GM10266 (cell line): Measurements from ENCODE around the gene PNKD.

ENCODE experiments used
- DNase-seq: peaks from one replicate; pipeline ENCODE4 v3.0.0; 2012; ENCODE audit errors: extremely low spot score
- TF ChIP-seq, protein P1 (sequence below): IDR thresholded peaks from 2 replicates; pipeline ENCODE4 v1.5.1; 2012; ENCODE audit warnings: mild to moderate bottlenecking, low read depth; ENCODE audit not compliant: control insufficient read depth, insufficient read depth; ENCODE audit errors: missing control alignments

PNKD gene

DNA sequence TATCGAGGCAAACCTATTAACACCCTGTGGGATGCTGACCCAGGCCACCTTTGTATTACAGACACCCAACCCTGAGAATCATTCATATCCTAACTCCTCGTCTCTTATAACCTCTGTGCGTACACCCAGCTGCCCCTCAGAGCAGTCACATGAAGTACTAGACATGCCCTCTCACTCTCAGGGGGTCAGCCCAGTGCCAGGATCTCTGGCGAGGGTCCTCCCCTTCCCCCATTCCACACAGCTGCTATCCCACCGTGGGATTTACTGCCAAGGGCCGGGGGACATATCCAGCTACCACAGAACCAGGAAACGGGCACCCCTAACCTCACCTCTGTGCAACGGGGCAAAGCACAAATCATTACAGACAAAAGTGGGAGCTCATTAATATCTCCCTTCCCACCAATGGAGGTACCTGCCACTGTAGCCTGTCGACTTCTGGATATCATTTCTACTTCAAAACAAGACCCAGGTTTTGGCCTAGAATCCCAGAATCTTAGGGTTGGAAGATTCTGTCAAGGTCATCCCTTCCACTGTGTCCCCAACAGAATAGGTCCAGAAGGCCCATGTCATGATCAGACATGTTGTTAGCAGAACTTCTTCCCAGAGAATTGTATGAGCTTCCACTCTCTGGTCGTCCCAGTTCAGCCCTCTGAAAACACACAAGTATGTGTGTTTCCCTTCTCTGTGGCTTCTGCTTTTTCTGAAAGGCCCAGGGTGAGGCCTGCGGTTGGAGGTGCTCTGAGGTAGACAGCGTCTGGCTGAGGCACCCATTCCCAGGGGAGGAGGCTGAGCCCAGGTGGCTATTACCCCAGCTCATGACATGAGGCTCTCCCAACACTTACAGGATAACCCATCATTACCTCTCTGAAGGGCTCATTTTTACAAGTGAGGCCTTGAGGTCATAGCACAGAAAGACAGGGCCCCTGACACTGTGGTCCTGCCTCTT lies 20.3 kb downstream of the PNKD start:
- TF ChIP-seq, protein P1, sequence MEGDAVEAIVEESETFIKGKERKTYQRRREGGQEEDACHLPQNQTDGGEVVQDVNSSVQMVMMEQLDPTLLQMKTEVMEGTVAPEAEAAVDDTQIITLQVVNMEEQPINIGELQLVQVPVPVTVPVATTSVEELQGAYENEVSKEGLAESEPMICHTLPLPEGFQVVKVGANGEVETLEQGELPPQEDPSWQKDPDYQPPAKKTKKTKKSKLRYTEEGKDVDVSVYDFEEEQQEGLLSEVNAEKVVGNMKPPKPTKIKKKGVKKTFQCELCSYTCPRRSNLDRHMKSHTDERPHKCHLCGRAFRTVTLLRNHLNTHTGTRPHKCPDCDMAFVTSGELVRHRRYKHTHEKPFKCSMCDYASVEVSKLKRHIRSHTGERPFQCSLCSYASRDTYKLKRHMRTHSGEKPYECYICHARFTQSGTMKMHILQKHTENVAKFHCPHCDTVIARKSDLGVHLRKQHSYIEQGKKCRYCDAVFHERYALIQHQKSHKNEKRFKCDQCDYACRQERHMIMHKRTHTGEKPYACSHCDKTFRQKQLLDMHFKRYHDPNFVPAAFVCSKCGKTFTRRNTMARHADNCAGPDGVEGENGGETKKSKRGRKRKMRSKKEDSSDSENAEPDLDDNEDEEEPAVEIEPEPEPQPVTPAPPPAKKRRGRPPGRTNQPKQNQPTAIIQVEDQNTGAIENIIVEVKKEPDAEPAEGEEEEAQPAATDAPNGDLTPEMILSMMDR = no peak
- DNase-seq = peak; percentile 67

DNA sequence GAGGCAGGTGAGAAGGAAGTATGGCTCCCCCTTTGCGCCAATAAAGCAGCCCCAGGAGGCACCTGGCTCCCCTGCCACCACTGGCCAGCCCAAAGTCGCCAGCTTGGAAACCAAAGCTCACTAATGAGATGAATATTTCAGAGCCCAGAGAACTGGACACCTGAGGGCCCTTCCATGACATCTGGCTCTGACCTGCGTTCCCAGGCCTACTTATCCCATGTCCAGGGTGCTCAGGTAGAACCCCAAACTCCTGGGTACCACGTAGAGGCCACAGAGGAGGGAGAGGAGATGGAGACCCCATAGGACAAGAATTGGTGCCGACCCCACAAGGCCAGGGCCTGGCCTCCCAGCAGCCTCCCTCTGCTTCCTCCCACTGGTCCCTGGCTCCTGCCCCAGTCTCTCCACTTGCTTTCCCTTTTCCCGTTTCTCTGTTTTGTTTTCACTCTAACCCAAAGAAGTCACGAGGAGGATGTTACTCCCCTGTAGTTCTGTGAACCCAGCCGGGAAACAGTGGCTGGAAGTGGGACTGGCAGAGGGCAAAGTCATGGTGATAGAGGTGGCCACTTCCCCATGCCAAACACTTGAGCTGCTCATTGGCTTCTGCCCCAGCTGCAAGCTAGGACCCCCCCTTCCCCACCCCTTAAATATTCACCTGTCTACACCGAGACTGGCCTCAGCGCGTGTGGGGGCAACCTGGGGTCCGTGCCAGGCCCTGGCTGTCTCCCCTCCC lies 21.2 kb downstream of the PNKD start:
- TF ChIP-seq, protein P1 = no peak
- DNase-seq = peak; percentile 35

DNA sequence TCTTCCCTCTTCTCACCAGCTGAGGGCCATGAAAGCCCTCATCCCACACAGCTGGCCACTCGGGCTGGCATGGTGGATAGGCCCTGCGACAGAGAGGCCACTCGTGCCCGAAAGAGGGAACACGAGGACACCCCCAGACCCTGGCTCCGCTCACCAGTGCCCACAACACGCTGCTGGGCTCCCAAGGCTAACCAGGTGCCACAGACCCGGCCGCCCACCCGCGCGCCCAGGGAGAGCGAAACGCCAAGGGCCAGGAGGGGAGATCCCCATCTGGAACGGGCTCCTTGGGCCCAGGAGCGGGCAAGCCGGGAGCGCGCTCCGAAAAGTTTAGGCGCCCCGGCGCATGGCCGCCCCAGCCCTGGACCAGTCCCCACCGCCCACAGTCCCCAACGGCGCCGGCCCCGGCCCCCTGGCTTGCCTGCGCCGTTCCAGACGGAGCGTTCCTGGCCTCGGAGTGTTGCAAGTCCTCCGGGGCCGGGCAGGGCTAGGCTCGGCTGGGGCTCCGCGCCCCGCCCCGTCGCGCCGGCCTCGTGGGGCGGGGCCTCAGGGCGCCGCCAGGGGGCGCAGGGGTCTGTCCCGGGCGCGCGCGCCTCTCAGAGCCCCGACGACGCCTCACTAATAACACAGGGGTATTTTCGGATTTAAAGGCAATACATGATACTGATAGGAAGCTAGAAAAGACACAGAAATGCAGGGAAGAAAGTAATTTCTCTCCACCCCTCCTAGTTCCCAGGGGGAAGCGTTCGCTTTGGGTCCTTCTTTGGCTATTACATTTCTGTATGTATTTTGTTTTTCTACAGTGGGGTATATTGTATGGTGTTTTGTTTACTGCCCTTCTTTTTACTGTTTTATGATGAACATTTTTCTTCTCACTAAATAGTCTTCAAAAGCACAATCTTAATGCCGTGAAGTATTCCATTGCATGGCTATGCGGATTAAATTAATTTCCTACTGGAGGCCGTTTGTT lies 22.0 kb downstream of the PNKD start, which contains the start of gene TMBIM1:
Gene TMBIM1, minus strand, starts transcription at position 456 of the 967 bp plus-strand sequence. CDS start 10,362 bp downstream, outside the sequence.
- DNase-seq = peak; percentile 91

DNA sequence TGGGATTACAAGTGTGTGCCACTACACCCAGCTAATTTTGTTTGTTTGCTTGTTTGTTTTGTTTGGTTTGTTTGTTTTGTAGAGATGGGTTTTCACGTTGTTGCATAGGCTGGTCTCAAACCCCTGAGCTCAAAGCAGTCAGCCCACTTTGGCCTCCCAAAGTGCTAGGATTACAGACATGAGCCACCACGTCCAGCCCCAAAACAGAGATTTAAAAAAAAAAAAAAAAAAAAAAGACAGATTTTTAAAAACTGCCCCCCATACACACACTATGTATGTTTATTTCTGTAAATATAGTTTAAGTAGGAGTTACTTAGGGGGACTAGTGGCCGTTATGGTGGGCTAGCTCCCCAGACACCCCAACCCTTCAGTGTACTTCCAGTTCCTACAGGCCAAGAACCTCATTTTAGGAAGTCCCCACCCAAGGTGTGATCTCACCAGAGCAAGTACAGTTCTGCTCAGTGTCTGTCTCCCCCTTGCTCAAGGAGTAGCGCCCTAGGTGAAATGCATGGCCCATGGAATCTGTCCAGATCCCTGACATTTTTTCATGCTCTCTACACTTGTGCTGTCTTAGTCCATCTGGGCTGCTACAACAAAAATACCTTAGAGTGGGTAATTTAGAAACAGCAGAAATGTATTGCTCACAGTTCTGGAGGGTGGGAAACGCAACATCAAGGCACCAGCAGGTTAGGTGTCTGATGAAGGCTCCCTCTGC lies 23.6 kb downstream of the PNKD start:
- DNase-seq = no peak
- TF ChIP-seq, protein P1 = no peak

More for the DNA sequence above, 22.0 kb downstream of the PNKD start, which contains the start of gene TMBIM1:
- TF ChIP-seq, protein P1 = peak; percentile 93

DNA sequence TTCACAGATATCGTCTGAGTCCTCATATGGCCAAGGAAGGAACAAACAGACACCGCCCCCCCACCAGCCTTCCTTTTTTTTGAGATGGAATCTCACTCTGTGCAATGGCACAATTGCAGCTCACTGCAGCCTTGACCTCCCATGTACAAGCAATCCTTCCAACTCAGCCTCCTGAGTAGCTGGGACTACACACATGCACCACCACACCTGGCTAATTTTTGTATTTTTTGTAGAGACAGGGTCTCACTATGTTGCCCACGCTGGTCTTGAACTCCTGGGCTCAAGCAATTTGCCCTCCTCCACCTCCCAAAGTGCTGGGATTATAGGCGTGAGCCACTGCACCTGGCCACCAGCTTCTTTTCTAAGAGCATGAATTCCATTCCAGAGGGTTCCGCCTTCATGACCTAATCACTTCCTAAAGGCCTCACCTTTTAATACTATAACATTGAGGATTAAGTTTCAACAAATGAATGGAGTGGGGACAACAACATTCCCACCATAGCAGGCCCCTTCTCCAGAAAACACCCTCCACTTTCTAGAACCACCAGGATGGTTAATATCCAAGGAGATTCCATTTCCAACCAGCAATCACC lies 24.2 kb downstream of the PNKD start:
- DNase-seq = no peak
- TF ChIP-seq, protein P1 = no peak

DNA sequence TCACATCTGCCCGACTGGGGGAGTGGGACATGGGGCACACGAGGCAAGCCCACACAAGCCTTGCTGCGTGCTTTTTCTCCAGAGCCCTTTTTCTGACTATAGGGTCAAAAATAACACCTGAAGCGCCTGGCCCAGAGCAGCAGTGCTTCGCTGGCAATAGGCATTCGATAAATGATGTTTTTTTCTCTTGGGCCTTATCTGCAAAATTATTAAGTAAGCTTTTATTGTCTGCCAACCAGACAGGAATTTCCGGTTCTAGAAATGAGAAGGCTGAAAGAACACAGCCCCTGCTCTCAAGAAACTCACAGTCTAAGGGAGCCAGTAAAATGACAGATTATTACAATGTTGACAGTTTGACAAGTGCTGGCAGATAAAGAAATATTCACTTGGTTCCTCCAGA lies 24.7 kb downstream of the PNKD start:
- DNase-seq = no peak
- TF ChIP-seq, protein P1 = no peak
